SK-N-SH treated with all-trans-retinoic acid at 6 μM for 48 hours (cell line): ENCODE data around the gene TNFRSF9.

ENCODE experiments used
- CREB5 ChIP-seq: fragments of 250-450 bp; sonication (Bioruptor Pico); IDR thresholded peaks from 2 replicates; pipeline ENCODE4 v1.5.1; 2020; ENCODE audit warnings: low read depth, mild to moderate bottlenecking, moderate library complexity
- PATZ1 ChIP-seq: fragments of 250-450 bp; sonication (Bioruptor Pico); IDR thresholded peaks from 2 replicates; pipeline ENCODE4 v1.8.0; 2020; ENCODE audit warnings: mild to moderate bottlenecking, moderate library complexity, borderline replicate concordance
- TCF4 ChIP-seq: fragments of 250-450 bp; sonication (Bioruptor Pico); IDR thresholded peaks from 2 replicates; pipeline ENCODE4 v1.8.0; 2021; ENCODE audit warnings: mild to moderate bottlenecking, moderate library complexity, borderline replicate concordance
- TOX ChIP-seq: fragments of 250-450 bp; sonication (Bioruptor Pico); IDR thresholded peaks from 2 replicates; pipeline ENCODE4 v1.8.0; 2021; ENCODE audit warnings: mild to moderate bottlenecking, moderate library complexity, borderline replicate concordance
- ZC3H10 ChIP-seq: fragments of 250-450 bp; sonication (Bioruptor Pico); IDR thresholded peaks from 2 replicates; pipeline ENCODE4 v1.5.1; 2021; ENCODE audit warnings: mild to moderate bottlenecking, moderate library complexity
- ZFP30 ChIP-seq: fragments of 450-650 bp; formaldehyde crosslinking; IDR thresholded peaks from 2 replicates; pipeline ENCODE4 v1.5.0; 2022; ENCODE audit warnings: mild to moderate bottlenecking, moderate library complexity
- ZNF70 ChIP-seq: fragments of 450-650 bp; formaldehyde crosslinking; IDR thresholded peaks from 2 replicates; pipeline ENCODE4 v1.5.0; 2020; ENCODE audit warnings: mild to moderate bottlenecking, moderate library complexity

- no peak for TF ChIP-seq TOX (CRISPR knock-in tag)
- no peak for TF ChIP-seq ZNF70 (CRISPR knock-in tag)
- no peak for TF ChIP-seq ZFP30
- no peak for TF ChIP-seq ZC3H10 (CRISPR knock-in tag)
- TF ChIP-seq CREB5, result no peak
- TF ChIP-seq TCF4 (CRISPR knock-in tag), result no peak
- TF ChIP-seq PATZ1, result no peak
Measured at GRCh38 chr1:7940034-7940433, 605 bp downstream of the TNFRSF9 start.
